ENCODE measurements around the gene ZNF471.
A peak's percentile ranks its signal among the peaks of the same experiment; 100 is the strongest.

Gene ZNF471

DNA sequence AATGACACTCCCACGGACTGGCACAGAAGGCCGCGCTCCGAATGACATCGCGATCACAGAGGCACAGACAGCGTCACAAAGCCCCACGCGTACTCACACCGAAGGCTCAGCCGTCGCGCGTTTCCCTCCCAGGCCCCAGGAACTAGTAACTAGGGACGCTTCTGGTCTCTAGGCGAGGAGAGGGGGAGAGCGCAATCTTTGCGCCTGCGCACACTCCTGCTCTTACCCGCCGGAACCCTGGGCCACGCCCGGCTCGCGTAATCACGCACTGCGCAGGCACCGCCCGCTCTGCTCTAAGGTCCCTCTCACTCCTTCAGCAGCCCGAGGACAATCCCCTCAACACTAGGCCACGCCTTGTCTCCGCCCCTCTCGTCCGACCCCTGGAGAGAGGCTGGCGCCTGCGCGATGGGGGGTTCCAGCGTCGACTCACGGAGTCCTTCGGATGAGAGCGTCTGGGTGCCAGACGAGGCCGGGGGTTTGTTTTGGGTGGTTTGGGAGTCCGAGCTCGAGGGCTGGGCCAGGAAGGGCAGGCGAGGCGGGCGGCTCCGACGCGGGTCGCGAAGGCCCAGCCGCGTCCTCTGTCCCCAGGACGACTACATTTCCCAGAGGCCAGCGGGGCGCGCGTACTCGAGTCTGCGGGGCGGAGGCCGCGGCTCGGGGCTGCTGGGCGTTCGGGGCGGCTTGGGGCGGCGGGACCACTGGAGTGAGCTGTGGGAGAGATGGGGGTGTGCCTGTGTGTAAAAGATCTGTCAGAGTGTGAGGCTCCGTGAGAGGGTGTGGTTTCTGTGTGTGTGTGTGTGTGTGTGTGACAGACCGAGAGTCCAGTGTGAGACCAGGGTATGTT lies at the start of gene ZNF471:
Gene ZNF471 (plus strand): TSS at position 410 of the 844 bp plus-strand sequence. CDS start 3,717 bp downstream, outside the sequence.
- peak; percentile 81 to 95 for DNase-seq

- no peak for DNase-seq
Measured at GRCh38 chr19:56474308-56474707, 33.3 kb upstream of the ZNF471 start.

DNA sequence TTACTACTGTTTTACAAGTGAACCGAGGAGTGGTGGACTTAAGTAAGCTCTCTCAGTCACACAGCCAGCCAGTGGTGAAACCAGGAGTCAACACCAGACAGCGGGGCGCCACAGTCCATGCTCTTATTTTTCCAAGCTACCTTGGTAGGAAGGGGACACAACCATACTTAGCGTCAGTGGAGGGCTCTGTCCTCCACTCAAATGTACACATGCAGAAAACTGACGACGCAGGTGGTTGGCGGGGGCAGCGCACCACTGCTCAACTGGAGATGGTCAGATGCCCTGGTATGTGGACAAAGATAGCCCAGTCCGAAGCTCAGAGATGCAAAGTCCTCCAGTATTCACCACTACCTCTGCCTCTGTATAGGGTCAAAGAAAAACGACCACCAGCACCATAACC lies 31.6 kb upstream of the ZNF471 start:
- DNase-seq: no peak

DNA sequence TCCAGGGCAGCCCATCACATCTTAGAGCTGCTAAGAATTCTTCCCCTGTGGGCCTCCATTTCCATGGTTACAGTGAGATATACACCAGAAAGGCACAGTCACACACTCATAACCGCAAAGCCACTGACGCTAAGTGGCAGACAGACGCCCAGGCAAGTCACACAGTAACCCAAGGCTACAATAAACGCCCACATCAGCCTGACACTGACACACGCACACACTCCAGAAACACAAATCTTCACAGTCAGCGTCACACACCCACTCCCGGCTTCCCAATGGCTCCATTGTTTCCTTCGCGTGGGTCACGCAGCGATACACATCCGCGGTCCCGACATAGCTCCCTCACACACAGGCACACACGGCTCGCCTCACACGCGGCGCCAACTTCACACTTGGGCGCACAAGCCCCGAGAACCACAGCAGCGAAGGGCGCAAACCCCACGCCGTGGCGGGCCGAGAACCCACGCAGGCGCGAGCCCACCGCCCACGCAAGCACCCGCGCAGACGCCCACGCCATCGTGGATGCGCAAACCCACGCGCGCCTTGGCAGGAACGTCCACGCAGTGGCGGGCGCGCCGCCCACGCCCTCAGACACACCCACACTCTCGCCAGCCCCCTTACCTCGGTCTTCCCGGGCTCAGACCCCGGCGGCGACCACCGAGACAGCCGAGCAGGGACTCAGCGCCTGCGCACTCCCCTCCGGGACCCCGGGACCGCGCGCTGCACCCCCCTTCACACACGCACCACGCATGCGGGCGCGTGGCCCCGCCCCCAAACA lies 30.8 kb upstream of the ZNF471 start, which contains the start of gene ZNF667:
Gene ZNF667 (minus strand): TSS at position 695 of the 778 bp plus-strand sequence. CDS start 14,975 bp downstream, outside the sequence.
- DNase-seq: peak in 1 of 2 experiments; percentile 25

DNA sequence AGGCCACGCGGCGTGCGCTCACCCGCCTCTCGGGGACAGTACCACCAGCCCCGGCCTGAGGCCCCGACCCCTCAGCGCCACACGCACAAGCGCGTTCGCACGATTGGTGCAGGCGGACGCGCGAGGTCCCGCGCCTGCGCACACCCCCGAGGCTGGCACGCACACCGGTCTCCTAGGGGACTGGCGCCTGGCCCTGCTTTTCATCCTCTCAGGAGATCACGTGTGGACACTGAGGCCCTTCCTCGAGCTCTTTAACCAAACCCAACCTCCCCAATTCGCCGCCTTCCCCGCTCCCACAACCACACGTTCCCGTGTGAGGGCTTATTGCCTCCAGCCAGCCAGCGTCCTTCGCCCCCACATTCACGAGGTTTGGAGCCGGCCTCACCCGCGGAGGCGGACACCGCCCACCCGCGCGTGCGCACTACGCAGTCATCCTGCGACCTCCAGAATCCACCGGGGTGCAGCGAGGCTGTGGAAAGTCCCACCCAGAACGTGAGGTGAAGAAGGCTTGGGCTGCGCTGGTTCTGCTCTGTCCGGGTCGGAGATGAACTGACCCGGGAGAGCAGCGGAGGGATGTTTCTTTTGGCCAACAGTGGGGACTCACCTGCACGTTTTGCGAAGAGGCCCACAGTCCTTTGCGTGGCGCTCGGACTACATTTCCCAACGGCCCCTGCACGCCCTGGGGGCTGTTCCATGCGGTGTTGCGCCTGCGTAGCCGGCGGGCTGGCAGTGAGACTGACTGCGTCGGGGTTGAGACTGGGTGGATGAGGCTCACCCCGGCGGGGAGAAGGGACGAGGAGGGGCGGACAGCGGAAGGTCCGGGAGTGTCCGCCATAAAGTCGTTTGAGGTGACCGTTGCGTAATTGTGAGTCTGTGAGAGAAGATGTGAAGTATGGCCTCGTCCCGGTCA lies 30.0 kb upstream of the ZNF471 start:
- peak; percentile 84 to 88 for DNase-seq

GRCh38 chr19:56491399-56491798 lies 16.3 kb upstream of the ZNF471 start:
- DNase-seq: no peak

DNA sequence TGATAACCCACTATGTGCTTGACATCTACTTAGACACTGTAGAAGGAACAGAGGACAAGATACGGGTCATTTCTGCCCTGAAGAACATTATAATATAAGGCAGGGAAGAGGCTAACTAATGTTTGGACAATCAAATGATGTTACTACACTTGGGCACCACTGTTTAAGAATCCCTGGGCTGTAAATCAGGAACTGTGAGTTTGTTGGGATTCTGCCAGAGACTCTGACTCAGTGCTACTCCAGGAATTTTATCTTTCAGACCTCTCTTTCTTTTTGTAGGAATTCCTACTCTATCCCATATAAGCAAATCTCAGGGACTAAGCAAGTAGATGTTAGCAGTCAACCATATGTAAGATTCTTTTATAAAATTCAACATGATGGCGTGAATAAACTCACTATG lies 3.1 kb upstream of the ZNF471 start:
- no peak for DNase-seq

GRCh38 chr19:56508290-56508778 lies 679 bp downstream of the ZNF471 start:
- DNase-seq: no peak

DNA sequence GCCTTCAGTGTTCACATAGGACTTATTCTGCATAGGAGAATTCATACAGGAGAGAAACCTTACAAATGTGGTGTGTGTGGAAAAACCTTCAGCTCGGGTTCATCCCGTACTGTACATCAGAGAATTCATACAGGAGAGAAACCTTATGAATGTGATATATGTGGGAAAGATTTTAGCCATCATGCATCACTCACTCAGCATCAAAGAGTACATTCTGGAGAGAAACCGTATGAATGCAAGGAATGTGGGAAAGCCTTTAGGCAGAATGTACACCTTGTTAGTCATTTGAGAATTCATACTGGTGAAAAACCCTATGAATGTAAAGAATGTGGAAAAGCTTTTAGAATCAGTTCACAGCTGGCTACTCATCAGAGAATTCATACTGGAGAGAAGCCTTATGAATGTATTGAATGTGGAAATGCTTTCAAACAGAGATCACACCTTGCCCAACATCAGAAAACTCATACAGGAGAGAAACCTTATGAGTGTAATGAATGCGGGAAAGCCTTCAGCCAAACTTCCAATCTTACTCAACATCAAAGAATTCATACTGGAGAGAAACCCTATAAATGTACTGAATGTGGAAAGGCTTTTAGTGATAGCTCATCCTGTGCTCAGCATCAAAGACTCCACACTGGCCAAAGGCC lies 17.7 kb downstream of the ZNF471 start:
- DNase-seq: no peak

DNA sequence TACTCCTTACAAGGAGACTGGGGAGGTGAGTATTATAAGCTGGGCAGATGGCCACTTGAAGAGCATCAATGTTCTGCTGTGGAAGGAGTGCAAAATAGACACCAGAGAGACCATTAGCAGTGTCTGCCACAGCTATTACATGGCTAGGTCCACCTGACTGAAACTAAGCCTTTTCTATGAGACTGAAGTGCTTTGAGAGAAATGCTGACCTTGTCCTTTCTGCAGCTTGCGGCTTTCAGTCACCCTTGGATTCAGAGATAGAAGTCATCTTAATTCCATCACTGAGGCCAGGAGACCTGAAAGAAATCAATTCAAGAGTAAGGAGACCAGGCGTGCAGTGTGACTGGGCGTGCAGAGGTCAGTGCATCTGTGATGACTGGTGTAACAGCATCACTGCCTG lies 29.8 kb downstream of the ZNF471 start:
- no peak for DNase-seq

GRCh38 chr19:56538254-56538760 lies 30.7 kb downstream of the ZNF471 start:
- DNase-seq: peak; percentile 31 to 79

- DNase-seq: peak; percentile 27 to 72
Measured at GRCh38 chr19:56538761-56539263, 31.2 kb downstream of the ZNF471 start, which contains the start of gene ZFP28. Gene ZFP28 (plus strand): TSS chr19:56538948. CDS start chr19:56539019, 71 bp downstream.

DNA sequence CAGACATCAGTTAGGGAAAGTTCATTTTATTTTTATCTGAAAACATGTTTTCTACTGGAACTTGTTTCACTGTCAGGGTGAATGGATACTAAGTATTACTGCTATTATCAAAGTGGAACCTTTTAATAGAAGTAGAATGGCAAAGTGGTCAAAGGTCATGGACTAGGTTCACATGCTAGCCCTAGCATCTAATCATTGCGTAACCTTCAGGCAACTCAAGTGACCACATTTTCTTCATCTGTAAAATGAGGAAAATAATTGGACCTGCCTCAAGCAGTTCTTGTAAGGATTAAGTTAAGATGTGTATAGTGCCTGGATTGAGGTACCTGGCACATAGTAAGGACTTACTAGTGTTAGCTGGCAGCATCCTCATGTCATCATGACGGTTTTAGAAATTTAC lies 36.1 kb downstream of the ZNF471 start:
- no peak for DNase-seq

DNA sequence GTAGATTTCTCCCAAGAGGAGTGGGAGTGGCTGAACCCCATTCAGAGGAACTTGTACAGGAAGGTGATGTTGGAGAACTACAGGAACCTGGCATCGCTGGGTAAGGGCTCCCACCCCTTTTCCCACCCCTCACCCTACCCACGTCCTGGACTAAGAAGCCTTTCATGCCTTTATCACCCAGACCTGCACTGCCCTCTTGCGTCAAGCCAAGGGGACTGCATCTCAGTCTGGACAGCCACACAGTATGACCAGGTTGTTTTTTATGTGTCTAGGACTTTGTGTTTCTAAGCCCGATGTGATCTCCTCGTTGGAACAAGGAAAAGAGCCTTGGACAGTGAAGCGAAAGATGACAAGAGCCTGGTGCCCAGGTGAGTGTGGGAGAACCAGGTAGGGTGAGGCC lies 39.9 kb downstream of the ZNF471 start:
- DNase-seq: no peak

- no peak for DNase-seq
Measured at GRCh38 chr19:56554272-56554869, 46.7 kb downstream of the ZNF471 start.

- DNase-seq: no peak
Measured at GRCh38 chr19:56562766-56563165, 55.1 kb downstream of the ZNF471 start.

GRCh38 chr19:56566904-56567273 lies 59.2 kb downstream of the ZNF471 start:
- DNase-seq: no peak

GRCh38 chr19:56567274-56568120 lies 59.8 kb downstream of the ZNF471 start, which contains the start of gene ZNF470:
Gene ZNF470 (plus strand): TSS chr19:56567468. CDS start chr19:56570312, 2,844 bp downstream.
- peak; percentile 3 to 75 for DNase-seq

GRCh38 chr19:56572589-56572988 lies 64.9 kb downstream of the ZNF471 start:
- no peak for DNase-seq

DNA sequence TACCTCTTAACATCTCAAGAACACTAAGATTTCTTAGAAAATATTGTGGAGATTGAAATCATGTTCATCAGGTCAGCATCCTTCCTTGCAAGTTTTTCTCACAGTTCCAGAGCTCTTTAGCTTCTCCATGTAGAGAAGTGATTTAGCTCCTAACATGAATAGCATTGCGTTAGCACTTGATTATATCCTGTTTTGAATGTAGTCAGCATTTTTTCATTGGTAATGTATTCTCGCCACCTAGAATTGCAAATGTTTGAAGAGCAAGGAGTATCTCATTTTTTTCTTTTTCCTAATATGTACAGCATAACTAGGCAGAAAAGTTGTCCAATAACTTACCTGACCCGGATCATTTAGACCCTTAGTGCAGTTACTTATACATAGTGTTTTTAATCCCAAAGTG lies 66.3 kb downstream of the ZNF471 start:
- no peak for DNase-seq
